Endodermal cell (in vitro differentiated cells): ENCODE data around the gene ASTN2. TPM values are rescaled to one million over a fixed set of nuclear protein-coding genes. Genes with fewer than 3 reads are reported as not detected.

Source experiments
- DNase-seq: peaks from one replicate; pipeline ENCODE4 v3.0.0-alpha.2; 2017
- H3K27ac ChIP-seq: 2 replicates; pipeline ENCODE4 v1.5.1; 2013; ENCODE audit warnings: mild to moderate bottlenecking, low read depth, low read length, moderate library complexity
- H3K27me3 ChIP-seq: 2 replicates; pipeline ENCODE4 v1.6.1; 2013; ENCODE audit warnings: mild to moderate bottlenecking, low read length, moderate library complexity; ENCODE audit not compliant: insufficient read depth, control insufficient read depth, poor library complexity, severe bottlenecking
- H3K36me3 ChIP-seq: 2 replicates; pipeline ENCODE4 v1.7.0; 2013; ENCODE audit warnings: mild to moderate bottlenecking, low read length, moderate library complexity; ENCODE audit not compliant: control insufficient read depth, insufficient read depth
- H3K4me1 ChIP-seq: one replicate; pipeline ENCODE4 v1.7.0; 2013; ENCODE audit warnings: low read length; ENCODE audit not compliant: control insufficient read depth, insufficient read depth
- H3K4me3 ChIP-seq: 2 replicates; pipeline ENCODE4 v1.5.1; 2013; ENCODE audit warnings: mild to moderate bottlenecking, low read length, moderate library complexity
- H3K9ac ChIP-seq: 2 replicates; pipeline ENCODE4 v1.6.1; 2013; ENCODE audit warnings: mild to moderate bottlenecking, low read length, moderate library complexity; ENCODE audit not compliant: poor library complexity, severe bottlenecking; ENCODE audit errors: extremely low read depth
- H3K9me3 ChIP-seq: 2 replicates; pipeline ENCODE4 v1.6.1; 2013; ENCODE audit warnings: mild to moderate bottlenecking, low read length, moderate library complexity; ENCODE audit not compliant: control insufficient read depth
- H3K27ac Mint-ChIP-seq: 2 replicates; pipeline ENCODE4 v1.8.0; 2020; ENCODE audit warnings: mixed read lengths
- H3K27me3 Mint-ChIP-seq: 2 replicates; pipeline ENCODE4 v1.8.0; 2021; ENCODE audit warnings: mild to moderate bottlenecking, mixed read lengths; ENCODE audit not compliant: insufficient read depth
- H3K36me3 Mint-ChIP-seq: 2 replicates; pipeline ENCODE4 v1.8.0; 2020; ENCODE audit warnings: low read depth, mixed read lengths
- H3K4me1 Mint-ChIP-seq: 2 replicates; pipeline ENCODE4 v1.8.0; 2020; ENCODE audit warnings: mixed read lengths
- H3K4me3 Mint-ChIP-seq: 2 replicates; pipeline ENCODE4 v1.8.0; 2020; ENCODE audit warnings: mild to moderate bottlenecking, moderate library complexity, mixed read lengths
- H3K9me3 Mint-ChIP-seq: 2 replicates; pipeline ENCODE4 v1.8.0; 2020; ENCODE audit warnings: mild to moderate bottlenecking, mixed read lengths
- CTCF ChIP-seq: fragments of 200-600 bp; sonication (generic); conservative IDR thresholded peaks from 2 replicates; pipeline ENCODE4 v1.5.0; 2021; ENCODE audit warnings: antibody characterized with exemption, mild to moderate bottlenecking
- WGBS, 2 experiments: methylation state at CpG; one replicate each; pipeline versions ENCODE4 v1.1.5 to v1.1.7; 2013; ENCODE audit warnings: missing lambda C conversion rate in 2 of 2, mixed read lengths in 1 of 2; ENCODE audit not compliant: insufficient coverage in 1 of 2, insufficient read length in 1 of 2; 5-methylcytosine and 5-hydroxymethylcytosine counted together
- total RNA-seq, 2 donors: library from RNA; stranded (reverse); fragmentation: NEBNext Ultra II Directional in 1 of 2; extraction: Animal tissue kit (Norgen Biotek cat#: 25700) in 1 of 2; gene quantifications; 2 replicates in 1 of 2; 3 replicates in 1 of 2; pipeline ENCODE4 v1.2.1, GENCODE V29; 2021

ASTN2 gene
- total RNA-seq, 2 donors from 2014 or later: 8.9 to 10.4 TPM

- 72 to 81% methylated on average over 4 to 7 of the region's 7 CpGs for WGBS, 2 experiments
- no peak overlapping the region for H3K27ac ChIP-seq
- peaks cover 10% of the 10 kb centered on the region for H3K4me1 ChIP-seq
- H3K4me3 ChIP-seq: no peak overlapping the region
- Mint-ChIP-seq H3K4me3 (no peak overlapping the region), H3K27ac (no peak overlapping the region), H3K4me1 (peaks cover 22% of the 10 kb centered on the region), H3K36me3 (no peaks in the 10 kb centered on the region), H3K9me3 (no peaks in the 10 kb centered on the region), H3K27me3 (no peaks in the 10 kb centered on the region)
- TF ChIP-seq CTCF: no peak
- no peaks in the 10 kb centered on the region for H3K9me3 ChIP-seq
- H3K9ac ChIP-seq: no peak overlapping the region
- H3K36me3 ChIP-seq: no peaks in the 10 kb centered on the region
- H3K27me3 ChIP-seq: no peaks in the 10 kb centered on the region
- DNase-seq: no peak
Observed at GRCh38 chr9:116986015-116986414, 428.8 kb downstream of the ASTN2 start.

- 90% methylated on average over 3 to 4 of the region's 4 CpGs for WGBS, 2 experiments
- Mint-ChIP-seq H3K4me3 (no peak overlapping the region), H3K9me3 (no peaks in the 10 kb centered on the region), H3K4me1 (peaks cover 20% of the 10 kb centered on the region), H3K36me3 (no peaks in the 10 kb centered on the region), H3K27ac (no peak overlapping the region), H3K27me3 (no peaks in the 10 kb centered on the region)
- Histone ChIP-seq H3K9ac (no peak overlapping the region), H3K9me3 (no peaks in the 10 kb centered on the region), H3K4me3 (no peak overlapping the region), H3K36me3 (no peaks in the 10 kb centered on the region), H3K4me1 (peaks cover 10% of the 10 kb centered on the region), H3K27me3 (no peaks in the 10 kb centered on the region), H3K27ac (no peak overlapping the region)
- no peak for TF ChIP-seq CTCF
- DNase-seq: no peak
Observed at GRCh38 chr9:116985596-116985995, 429.3 kb downstream of the ASTN2 start.

GRCh38 chr9:116984111-116984510 lies 430.7 kb downstream of the ASTN2 start:
- Mint-ChIP-seq H3K27ac (no peak overlapping the region), H3K27me3 (no peaks in the 10 kb centered on the region), H3K9me3 (no peaks in the 10 kb centered on the region), H3K4me3 (no peak overlapping the region), H3K36me3 (no peaks in the 10 kb centered on the region), H3K4me1 (peaks cover 25% of the 10 kb centered on the region)
- no peak for DNase-seq
- Histone ChIP-seq H3K36me3 (no peaks in the 10 kb centered on the region), H3K4me3 (no peak overlapping the region), H3K9me3 (no peaks in the 10 kb centered on the region), H3K9ac (no peak overlapping the region), H3K4me1 (peaks cover 13% of the 10 kb centered on the region), H3K27me3 (no peaks in the 10 kb centered on the region), H3K27ac (no peak overlapping the region)
- TF ChIP-seq CTCF: no peak
- 88 to 89% methylated on average over 2 of the region's 2 CpGs for WGBS, 2 experiments
